Measurements from ENCODE around the gene PHETA2. TPM values are rescaled to one million over a fixed set of nuclear protein-coding genes. Genes with fewer than 3 reads are reported as not detected.

The PHETA2 gene
- total and polyA plus RNA-seq, 7 donors, result 13.2 to 18.0 (median 14.6) TPM

DNA sequence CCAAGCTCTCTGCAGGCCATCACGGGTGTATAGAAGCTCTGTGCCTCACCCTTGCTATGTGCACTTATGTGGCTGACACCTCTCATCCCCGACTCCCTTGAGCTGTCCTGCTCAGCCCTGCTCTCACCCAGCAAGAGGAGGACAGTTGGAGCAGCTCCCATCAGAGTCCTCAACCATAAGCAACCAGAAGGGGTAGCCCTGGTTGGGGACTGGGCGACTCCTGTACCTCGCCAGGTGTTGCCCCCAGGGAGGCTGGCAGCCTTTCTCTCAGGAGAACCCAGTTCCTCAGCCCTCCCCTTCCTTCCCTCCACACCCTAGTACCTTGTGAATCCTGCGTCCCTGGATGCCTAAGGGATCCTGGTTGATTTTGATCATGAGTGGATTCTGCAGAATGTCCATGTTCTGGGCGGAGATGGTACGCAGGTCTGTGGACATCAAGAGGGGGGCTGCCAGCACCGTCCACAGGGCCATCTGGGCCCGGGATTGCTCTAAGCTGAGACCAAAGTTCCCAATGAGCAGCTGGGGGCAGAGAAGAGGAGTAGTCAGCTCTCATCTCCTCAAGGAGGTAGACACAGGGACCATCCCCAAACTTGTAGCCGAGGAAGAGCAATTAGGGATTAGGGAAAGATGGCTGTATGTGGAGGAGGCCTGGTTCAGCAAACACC, 11.4 kb upstream of the PHETA2 start:
- no peak overlapping the region for H3K4me3 ChIP-seq
- no peak for TF ChIP-seq POLR2AphosphoS5 (IDR thresholded peaks at IDR 0.05)
- no peak for TF ChIP-seq POLR2A (IDR thresholded peaks at IDR 0.05)
- TF ChIP-seq, protein P1, sequence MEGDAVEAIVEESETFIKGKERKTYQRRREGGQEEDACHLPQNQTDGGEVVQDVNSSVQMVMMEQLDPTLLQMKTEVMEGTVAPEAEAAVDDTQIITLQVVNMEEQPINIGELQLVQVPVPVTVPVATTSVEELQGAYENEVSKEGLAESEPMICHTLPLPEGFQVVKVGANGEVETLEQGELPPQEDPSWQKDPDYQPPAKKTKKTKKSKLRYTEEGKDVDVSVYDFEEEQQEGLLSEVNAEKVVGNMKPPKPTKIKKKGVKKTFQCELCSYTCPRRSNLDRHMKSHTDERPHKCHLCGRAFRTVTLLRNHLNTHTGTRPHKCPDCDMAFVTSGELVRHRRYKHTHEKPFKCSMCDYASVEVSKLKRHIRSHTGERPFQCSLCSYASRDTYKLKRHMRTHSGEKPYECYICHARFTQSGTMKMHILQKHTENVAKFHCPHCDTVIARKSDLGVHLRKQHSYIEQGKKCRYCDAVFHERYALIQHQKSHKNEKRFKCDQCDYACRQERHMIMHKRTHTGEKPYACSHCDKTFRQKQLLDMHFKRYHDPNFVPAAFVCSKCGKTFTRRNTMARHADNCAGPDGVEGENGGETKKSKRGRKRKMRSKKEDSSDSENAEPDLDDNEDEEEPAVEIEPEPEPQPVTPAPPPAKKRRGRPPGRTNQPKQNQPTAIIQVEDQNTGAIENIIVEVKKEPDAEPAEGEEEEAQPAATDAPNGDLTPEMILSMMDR (IDR thresholded peaks at IDR 0.05), result no peak
- no peak for TF ChIP-seq EP300 (IDR thresholded peaks at IDR 0.05)
- intact Hi-C loops (cut with DNase I), result no loop called here
- peaks cover 0 to 92% (median 51%) of the 10 kb centered on the region in 4 donors for H3K36me3 ChIP-seq
- no peaks in the 10 kb centered on the region for H3K9me3 ChIP-seq
- WGBS, 2 donors, result 91 to 96% methylated on average over 10 of the region's 10 CpGs
- no peak for DNase-seq
- no peaks in the 10 kb centered on the region for H3K27me3 ChIP-seq
- H3K27ac ChIP-seq, result no peak overlapping the region
- no peaks in the 10 kb centered on the region for H3K4me1 ChIP-seq

DNA sequence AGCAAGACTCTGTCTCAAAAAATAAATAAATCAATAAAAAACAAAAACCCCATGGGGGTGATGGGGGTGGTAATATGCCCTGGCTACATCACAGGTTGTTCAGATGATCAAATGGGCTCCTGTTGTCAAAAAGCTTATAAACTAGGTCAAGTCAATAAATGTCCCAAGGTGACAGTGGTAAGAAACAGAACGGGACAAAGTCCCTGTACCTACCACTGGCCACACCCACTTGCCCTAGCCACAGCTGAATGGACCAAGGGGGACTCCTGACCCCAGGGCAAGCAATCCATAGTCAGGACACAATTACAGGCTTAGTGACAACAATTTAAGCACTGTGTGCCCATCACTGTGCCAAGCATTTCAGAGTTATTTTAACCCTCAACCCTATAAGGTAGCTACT, 9.4 kb upstream of the PHETA2 start:
- Histone ChIP-seq H3K4me1 (peaks cover 0 to 7% (median 3%) of the 10 kb centered on the region in 4 donors), H3K36me3 (peaks cover 5 to 82% (median 44%) of the 10 kb centered on the region in 4 donors), H3K9me3 (no peaks in the 10 kb centered on the region), H3K27ac (no peak overlapping the region), H3K4me3 (no peak overlapping the region), H3K27me3 (no peaks in the 10 kb centered on the region)
- intact Hi-C loops (cut with DNase I), result no loop called here
- DNase-seq, result no peak
- 32 to 70% methylated on average over 1 of the region's 1 CpG for WGBS, 2 donors
- TF ChIP-seq EP300 (IDR thresholded peaks at IDR 0.05), result no peak
- TF ChIP-seq POLR2AphosphoS5 (IDR thresholded peaks at IDR 0.05), result no peak
- TF ChIP-seq, protein P1 (IDR thresholded peaks at IDR 0.05), result no peak
- no peak for TF ChIP-seq POLR2A (IDR thresholded peaks at IDR 0.05)

- H3K9me3 ChIP-seq, result no peaks in the 10 kb centered on the region
- H3K36me3 ChIP-seq, result peaks cover 5 to 73% (median 35%) of the 10 kb centered on the region in 4 donors
- no peak overlapping the region for H3K4me3 ChIP-seq
- TF ChIP-seq EP300 (IDR thresholded peaks at IDR 0.05) (no peak), POLR2AphosphoS5 (IDR thresholded peaks at IDR 0.05) (no peak)
- DNase-seq, result no peak
- peaks cover 0 to 13% (median 9%) of the 10 kb centered on the region in 4 donors for H3K4me1 ChIP-seq
- intact Hi-C loops (cut with DNase I), result no loop called here
- no peaks in the 10 kb centered on the region for H3K27me3 ChIP-seq
- no peak overlapping the region for H3K27ac ChIP-seq
- WGBS, 2 donors, result 90 to 92% methylated on average over 13 of the region's 13 CpGs
Measured at GRCh38 chr22:42065438-42066125, 8.5 kb upstream of the PHETA2 start.

- Histone ChIP-seq H3K4me3 (no peak overlapping the region), H3K9me3 (no peaks in the 10 kb centered on the region), H3K27ac (no peak overlapping the region), H3K36me3 (peaks cover 5 to 66% (median 29%) of the 10 kb centered on the region in 4 donors), H3K4me1 (peaks cover 0 to 17% (median 13%) of the 10 kb centered on the region in 4 donors), H3K27me3 (no peaks in the 10 kb centered on the region)
- WGBS, 2 donors, result 97 to 99% methylated on average over 7 of the region's 7 CpGs
- TF ChIP-seq, protein P1 (IDR thresholded peaks at IDR 0.05), result no peak
- no peak for DNase-seq
- intact Hi-C loops (cut with DNase I), result no loop called here
Measured at GRCh38 chr22:42066126-42066761, 7.8 kb upstream of the PHETA2 start.

- no peaks in the 10 kb centered on the region for H3K9me3 ChIP-seq
- no peak for TF ChIP-seq POLR2AphosphoS5 (IDR thresholded peaks at IDR 0.05)
- no peak for TF ChIP-seq POLR2A (IDR thresholded peaks at IDR 0.05)
- TF ChIP-seq, protein P1 (IDR thresholded peaks at IDR 0.05), result no peak
- TF ChIP-seq EP300 (IDR thresholded peaks at IDR 0.05), result no peak
- H3K36me3 ChIP-seq, result peaks cover 5 to 59% (median 25%) of the 10 kb centered on the region in 4 donors
- H3K27me3 ChIP-seq, result no peaks in the 10 kb centered on the region
- no peak overlapping the region for H3K4me3 ChIP-seq
- intact Hi-C loops (cut with DNase I), result no loop called here
- no peak overlapping the region for H3K27ac ChIP-seq
- H3K4me1 ChIP-seq, result peaks cover 0 to 24% (median 20%) of the 10 kb centered on the region in 4 donors
- WGBS, 2 donors, result 96 to 98% methylated on average over 10 of the region's 10 CpGs
- no peak for DNase-seq
Measured at GRCh38 chr22:42066937-42067336, 7.1 kb upstream of the PHETA2 start.

Measured in sigmoid colon (tissue), 7 donors.